ENCODE measurements around the gene GABRD. TPM values are rescaled to one million over a fixed set of nuclear protein-coding genes. Genes with fewer than 3 reads are reported as not detected.

GABRD gene
- total RNA-seq, 6 experiments from 2014 or later: not detected

DNA sequence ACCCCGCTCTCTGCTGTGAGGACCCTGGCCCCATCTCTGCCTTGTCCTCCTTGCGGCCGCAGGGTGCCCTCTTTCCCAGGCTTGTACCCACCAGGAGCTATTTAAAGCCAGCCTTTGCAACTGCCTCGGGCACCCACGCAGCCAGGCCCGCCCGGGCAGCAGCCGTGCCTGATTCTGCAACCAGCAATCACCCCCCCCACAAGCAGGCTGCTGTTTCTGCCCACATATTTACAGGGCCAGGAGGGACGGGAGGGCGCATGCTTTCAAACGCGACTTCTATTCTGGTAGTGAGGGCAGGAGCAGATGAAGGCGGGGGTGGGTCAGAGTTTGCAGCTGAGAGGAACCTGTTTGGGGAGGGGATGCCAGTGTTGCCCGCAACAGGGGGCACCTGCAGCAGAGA lies 13.6 kb downstream of the GABRD start:
- DNase-seq: no peak
- no peaks in the 10 kb centered on the region for H3K36me3 Mint-ChIP-seq (ENCODE audit: low read depth)
- no peaks in the 10 kb centered on the region for H3K4me1 Mint-ChIP-seq (ENCODE audit: low read depth)
- H3K27ac Mint-ChIP-seq: no peak overlapping the region
- H3K4me3 Mint-ChIP-seq: no peak overlapping the region
- H3K9me3 Mint-ChIP-seq: no peaks in the 10 kb centered on the region
- no peak for TF ChIP-seq CTCF (IDR thresholded peaks at IDR 0.05)
- peaks cover 29% of the 10 kb centered on the region for H3K27me3 Mint-ChIP-seq (ENCODE audit: insufficient read depth)

DNA sequence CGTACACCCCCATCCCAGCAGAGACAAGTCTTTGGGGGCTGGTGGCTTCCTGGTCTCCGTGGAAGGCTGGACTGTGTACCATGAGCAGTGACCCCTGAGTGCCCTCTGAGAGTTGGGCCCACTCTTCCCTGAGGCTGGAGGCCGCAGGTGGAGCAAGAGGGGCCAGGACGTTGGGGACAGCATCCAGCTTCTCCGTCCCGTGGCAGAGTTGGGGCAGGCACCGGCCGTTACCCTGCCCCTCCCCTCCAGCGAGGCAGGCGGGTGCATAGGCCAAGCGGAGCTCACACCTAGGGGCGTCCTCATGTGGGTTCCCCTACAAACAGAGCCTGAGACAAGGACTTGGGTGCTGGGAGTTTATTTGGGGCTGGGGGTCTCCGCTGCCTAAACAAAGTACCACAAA lies 14.0 kb downstream of the GABRD start:
- no peak overlapping the region for H3K4me3 Mint-ChIP-seq
- TF ChIP-seq CTCF (IDR thresholded peaks at IDR 0.05): no peak
- no peaks in the 10 kb centered on the region; the same call in 1 of the 2 replicates for H3K36me3 Mint-ChIP-seq (ENCODE audit: low read depth)
- no peak overlapping the region for H3K27ac Mint-ChIP-seq
- no peaks in the 10 kb centered on the region for H3K4me1 Mint-ChIP-seq (ENCODE audit: low read depth)
- no peak for DNase-seq
- peaks cover 32% of the 10 kb centered on the region for H3K27me3 Mint-ChIP-seq (ENCODE audit: insufficient read depth)
- no peaks in the 10 kb centered on the region; the same call in 1 of the 2 replicates for H3K9me3 Mint-ChIP-seq

- Mint-ChIP-seq H3K36me3 (ENCODE audit: low read depth) (no peaks in the 10 kb centered on the region; the same call in 1 of the 2 replicates), H3K9me3 (no peaks in the 10 kb centered on the region; the same call in 1 of the 2 replicates), H3K27ac (no peak overlapping the region), H3K4me3 (no peak overlapping the region), H3K4me1 (ENCODE audit: low read depth) (no peaks in the 10 kb centered on the region), H3K27me3 (ENCODE audit: insufficient read depth) (peaks cover 41% of the 10 kb centered on the region)
- DNase-seq: no peak
- TF ChIP-seq CTCF (IDR thresholded peaks at IDR 0.05): no peak
Measured at GRCh38 chr1:2036287-2036686, 17.1 kb downstream of the GABRD start.

- Mint-ChIP-seq H3K36me3 (ENCODE audit: low read depth) (no peaks in the 10 kb centered on the region; the same call in 1 of the 2 replicates), H3K4me3 (no peak overlapping the region), H3K27me3 (ENCODE audit: insufficient read depth) (peaks cover 41% of the 10 kb centered on the region), H3K4me1 (ENCODE audit: low read depth) (no peaks in the 10 kb centered on the region), H3K9me3 (no peaks in the 10 kb centered on the region; the same call in 1 of the 2 replicates), H3K27ac (no peak overlapping the region)
- TF ChIP-seq CTCF (IDR thresholded peaks at IDR 0.05): no peak
- DNase-seq: no peak
Measured at GRCh38 chr1:2037314-2037979, 18.3 kb downstream of the GABRD start.

GRCh38 chr1:2038229-2038628 lies 19.1 kb downstream of the GABRD start:
- Mint-ChIP-seq H3K27ac (no peak overlapping the region), H3K9me3 (no peaks in the 10 kb centered on the region; the same call in 1 of the 2 replicates), H3K4me1 (ENCODE audit: low read depth) (no peaks in the 10 kb centered on the region), H3K27me3 (ENCODE audit: insufficient read depth) (peaks cover 41% of the 10 kb centered on the region), H3K36me3 (ENCODE audit: low read depth) (no peaks in the 10 kb centered on the region; the same call in 1 of the 2 replicates), H3K4me3 (no peak overlapping the region)
- no peak for DNase-seq
- no peak for TF ChIP-seq CTCF (IDR thresholded peaks at IDR 0.05)
